NCI-H2029 treated with DMSO at 0.1 percent for 48 hours (cell line): Measurements from ENCODE around the gene DLX1.
"Not testable (repeated sequence)": the region's sequence is repeated elsewhere in the genome, so short reads cannot be mapped to it uniquely, and the experiment has no call there.

Experiments used
- DNase-seq: peaks from one replicate; lab custom pipeline; 2025; lab: John Stamatoyannopoulos, UW

Gene DLX1

GRCh38 chr2:172085460-172086159 is at the start of gene DLX1:
Gene DLX1 (plus strand): TSS chr2:172085507. CDS start chr2:172085678, 171 bp downstream.
- DNase-seq: peak; percentile 41

DNA sequence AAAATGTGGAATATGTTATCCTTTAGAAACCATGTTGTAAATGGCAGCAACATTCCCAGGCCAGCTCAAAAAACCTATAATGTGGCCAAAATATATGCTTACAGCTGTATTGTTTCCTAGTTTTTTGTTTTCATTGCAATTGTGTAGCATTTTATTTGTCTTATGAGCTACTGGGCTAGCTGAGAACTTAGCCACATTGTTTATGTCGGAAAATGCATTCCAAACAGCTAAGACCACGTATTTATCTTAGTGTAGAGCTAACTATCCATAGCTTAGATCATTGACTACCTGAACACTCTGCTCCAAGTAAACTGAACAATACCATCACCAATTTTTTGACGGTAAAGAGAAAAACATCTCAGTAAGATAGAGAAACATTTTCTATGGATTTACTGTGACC is 47.2 kb upstream of the DLX1 start:
- DNase-seq: no peak

DNA sequence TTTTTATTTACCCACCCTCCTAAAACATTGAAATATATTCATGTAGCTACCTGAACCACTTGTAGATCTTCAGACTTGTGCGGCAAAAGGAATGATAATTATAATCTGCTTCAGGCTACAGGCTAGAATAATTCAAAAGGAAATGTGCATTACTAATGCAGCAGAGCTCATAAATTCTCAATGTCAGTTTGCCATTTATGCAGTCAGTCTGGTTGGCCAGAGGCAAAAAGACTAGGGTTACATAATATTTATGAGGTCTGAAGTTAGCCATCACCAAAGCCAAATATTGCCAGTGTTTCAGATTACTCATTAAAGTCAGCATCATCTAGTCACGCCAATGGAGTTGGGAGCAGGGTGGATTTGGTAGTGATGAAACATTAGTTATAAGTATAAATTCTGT is 46.7 kb upstream of the DLX1 start:
- no peak for DNase-seq

- DNase-seq: no peak
Measured at GRCh38 chr2:172039011-172039704, 46.1 kb upstream of the DLX1 start.

DNA sequence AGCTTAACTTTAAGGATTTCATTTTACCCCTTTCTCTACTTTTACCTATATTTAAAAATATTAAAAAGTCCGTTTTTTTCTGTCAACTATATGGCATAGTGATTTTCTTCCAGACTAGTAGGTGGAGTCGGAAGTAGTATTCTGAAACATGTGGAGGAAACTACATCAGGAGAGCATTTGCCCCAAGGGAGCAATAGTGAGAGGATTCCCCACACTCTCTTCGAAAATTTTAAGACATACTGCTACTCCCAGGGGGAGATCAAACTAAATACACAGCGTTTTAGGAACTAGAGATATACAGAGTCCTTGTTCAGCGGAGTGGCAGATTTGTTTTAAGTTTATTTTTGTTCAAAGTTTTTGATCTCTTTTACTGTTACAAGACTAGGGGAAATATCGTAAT is 45.0 kb upstream of the DLX1 start:
- no peak for DNase-seq

GRCh38 chr2:172046080-172046678 is 39.1 kb upstream of the DLX1 start:
- no peak for DNase-seq

GRCh38 chr2:172046866-172047565 is 38.3 kb upstream of the DLX1 start:
- DNase-seq: no peak

- DNase-seq: no peak
Measured at GRCh38 chr2:172047566-172048507, 37.5 kb upstream of the DLX1 start.

- no peak for DNase-seq
Measured at GRCh38 chr2:172048508-172049503, 36.5 kb upstream of the DLX1 start.

DNA sequence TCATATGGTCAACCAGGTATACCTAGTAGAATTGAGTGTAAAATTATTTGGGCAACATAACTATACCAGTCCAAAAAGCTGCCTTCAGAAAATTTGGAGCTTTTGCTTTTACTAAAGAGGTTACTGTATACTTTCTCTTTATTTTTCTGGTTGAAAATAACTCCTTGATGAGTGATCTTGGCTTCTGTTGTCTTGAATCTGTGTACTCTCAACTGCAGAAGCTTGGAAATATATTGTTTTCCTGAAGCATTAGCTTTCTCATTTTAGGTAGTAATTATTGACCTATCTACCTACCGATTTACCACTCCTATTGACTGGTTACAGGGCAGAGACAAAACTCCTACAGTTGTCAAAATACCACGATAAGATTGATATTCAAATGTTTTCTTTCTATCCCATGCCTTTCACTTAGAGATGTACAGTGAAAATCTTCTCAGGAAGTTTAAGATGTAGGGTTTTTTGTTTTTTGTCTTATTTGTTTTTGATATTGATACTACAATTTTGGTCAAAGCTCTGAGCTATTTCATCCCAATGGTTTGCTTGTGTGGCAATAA is 35.7 kb upstream of the DLX1 start:
- DNase-seq: no peak

DNA sequence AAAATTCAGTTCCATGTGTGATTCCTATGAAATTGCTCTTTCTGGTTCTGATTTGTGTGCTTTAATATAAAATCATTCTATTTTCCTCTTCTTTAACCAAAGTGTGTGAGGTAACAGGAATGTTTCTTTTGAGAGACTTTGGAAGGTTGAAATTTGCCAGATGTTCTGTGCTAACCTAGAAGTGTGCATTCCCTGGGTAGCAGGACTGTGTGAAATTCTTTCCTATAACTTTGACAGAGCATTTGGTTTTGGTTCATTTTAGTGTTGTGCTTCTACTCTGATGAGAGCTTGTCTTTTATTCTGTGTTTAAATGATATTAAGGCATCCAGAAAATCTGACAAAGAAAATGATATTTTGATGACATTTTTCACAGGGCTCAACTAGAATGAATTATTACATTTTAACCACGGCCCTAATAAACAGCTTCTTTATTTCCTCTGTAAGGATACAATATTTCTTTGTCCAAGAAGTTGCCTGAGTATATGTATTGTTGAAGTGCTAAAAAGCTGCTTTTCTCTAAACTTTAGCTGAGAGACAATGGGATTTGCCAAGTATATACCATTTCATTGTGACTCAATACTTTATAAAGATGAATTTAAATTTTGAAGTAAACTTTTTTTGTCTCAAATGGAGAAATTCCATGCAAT is 34.7 kb upstream of the DLX1 start:
- DNase-seq: no peak

DNA sequence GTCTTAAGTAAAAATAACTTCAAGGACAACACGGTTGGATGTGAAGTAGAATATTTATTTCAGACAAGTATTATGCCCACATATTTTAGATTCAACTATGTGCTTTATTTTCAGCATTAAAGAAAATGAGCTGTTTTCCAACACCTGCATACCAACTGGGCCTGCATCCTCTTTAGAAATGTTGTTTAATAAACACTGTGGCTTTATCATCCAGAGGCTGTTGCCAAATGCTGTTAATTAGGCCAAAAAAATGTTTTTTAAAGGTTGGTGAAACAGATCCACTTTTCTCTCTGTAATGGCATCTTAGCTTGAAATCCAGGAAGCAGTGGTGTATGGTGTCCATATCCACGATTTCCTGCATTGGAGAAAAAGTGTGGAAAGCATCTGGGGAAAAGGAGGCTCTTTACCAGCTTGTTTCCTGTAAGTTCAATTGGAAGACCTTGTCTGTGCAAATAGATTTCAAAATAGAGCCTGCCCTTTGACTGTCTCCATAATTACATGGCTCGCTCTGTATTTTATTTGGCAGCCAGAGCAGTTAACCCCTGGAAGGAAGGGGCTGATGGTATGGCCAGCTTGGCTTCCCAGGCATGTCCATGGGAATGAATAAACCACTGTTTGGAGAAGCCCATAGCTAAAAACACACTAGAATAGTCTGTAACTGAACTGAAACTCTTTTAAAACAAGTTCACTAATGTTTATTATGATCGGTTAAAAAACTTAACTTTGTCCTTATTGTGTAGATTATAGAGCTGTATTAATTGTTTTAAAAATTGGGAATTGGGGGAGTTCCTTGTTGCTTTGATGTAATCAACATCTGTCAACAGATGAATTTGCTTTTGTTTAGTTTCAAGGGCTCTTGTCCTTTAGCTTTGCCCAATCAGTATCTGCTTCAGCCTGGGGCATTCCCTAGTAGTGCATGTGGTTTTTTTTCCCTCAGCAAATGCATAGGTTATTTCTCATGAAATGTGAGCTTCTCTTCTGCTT is 33.0 kb upstream of the DLX1 start:
- peak; percentile 77 for DNase-seq

GRCh38 chr2:172053486-172053885 is 31.8 kb upstream of the DLX1 start:
- DNase-seq: no peak

- no peak for DNase-seq
Measured at GRCh38 chr2:172056293-172056692, 29.0 kb upstream of the DLX1 start.

GRCh38 chr2:172058660-172059059 is 26.6 kb upstream of the DLX1 start:
- DNase-seq: no peak

DNA sequence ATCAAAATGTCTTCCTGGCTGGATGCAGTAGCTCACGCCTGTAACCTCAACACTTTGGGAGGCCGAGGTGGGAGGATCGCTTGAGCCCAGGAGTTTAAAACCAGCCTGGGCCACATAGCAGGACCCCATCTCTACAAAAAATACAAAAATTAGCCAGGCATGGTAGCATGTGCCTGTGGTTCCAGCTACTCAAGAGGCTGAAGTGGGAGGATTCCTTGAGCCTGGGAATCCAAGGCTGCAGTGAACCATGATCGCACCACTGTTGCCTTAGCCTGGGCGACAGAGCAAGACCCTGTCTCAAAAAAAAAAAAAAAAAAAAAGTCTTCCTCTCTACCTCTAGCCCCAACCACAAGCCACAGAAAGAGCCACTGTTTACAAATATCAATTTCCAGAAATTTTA is 25.2 kb upstream of the DLX1 start:
- DNase-seq: not testable (repeated sequence)

GRCh38 chr2:172062402-172063004 is 22.8 kb upstream of the DLX1 start:
- DNase-seq: no peak

- no peak for DNase-seq
Measured at GRCh38 chr2:172063446-172063845, 21.9 kb upstream of the DLX1 start.
